Trophoblast cell (in vitro differentiated cells and primary cell): ENCODE results near the gene KRT86.
A peak's percentile ranks its signal among the peaks of the same experiment; 100 is the strongest.
"Not testable (repeated sequence)": the region's sequence is repeated elsewhere in the genome, so short reads cannot be mapped to it uniquely, and the experiment has no call there.

Experiments
- DNase-seq, 2 donors: peaks; one replicate each; pipeline ENCODE4 v3.0.0-alpha.2; 2016
- H2AFZ ChIP-seq: 2 replicates; pipeline ENCODE4 v1.6.1; 2013; ENCODE audit warnings: low read length, moderate library complexity, mild to moderate bottlenecking; ENCODE audit not compliant: insufficient read depth, poor library complexity
- H2AK5ac ChIP-seq: 2 replicates; pipeline ENCODE4 v1.6.1; 2013; ENCODE audit warnings: mild to moderate bottlenecking, low read length
- H2BK120ac ChIP-seq: 2 replicates; pipeline ENCODE4 v1.6.1; 2013; ENCODE audit warnings: low read length, mild to moderate bottlenecking, moderate library complexity; ENCODE audit not compliant: insufficient read depth, poor library complexity
- H2BK12ac ChIP-seq: 2 replicates; pipeline ENCODE4 v1.6.1; 2013; ENCODE audit warnings: mild to moderate bottlenecking, low read length, moderate library complexity
- H2BK5ac ChIP-seq: 2 replicates; pipeline ENCODE4 v1.6.1; 2013; ENCODE audit warnings: low read length, low read depth, moderate library complexity, mild to moderate bottlenecking; ENCODE audit not compliant: poor library complexity
- H3K14ac ChIP-seq: 2 replicates; pipeline ENCODE4 v1.6.1; 2013; ENCODE audit warnings: mild to moderate bottlenecking, low read length
- H3K18ac ChIP-seq: 2 replicates; pipeline ENCODE4 v1.6.1; 2013; ENCODE audit warnings: mild to moderate bottlenecking, low read length
- H3K23ac ChIP-seq: 2 replicates; pipeline ENCODE4 v1.6.1; 2013; ENCODE audit warnings: low read length
- H3K27ac ChIP-seq: 2 replicates; pipeline ENCODE4 v1.5.1; 2013; ENCODE audit warnings: low read depth, mild to moderate bottlenecking, inconsistent platforms, low read length, moderate library complexity
- H3K27me3 ChIP-seq: 2 replicates; pipeline ENCODE4 v1.6.1; 2013; ENCODE audit warnings: inconsistent platforms, mild to moderate bottlenecking, low read length, moderate library complexity; ENCODE audit not compliant: insufficient read depth
- H3K36me3 ChIP-seq, 2 experiments: 1 replicate in 1 of 2; 2 replicates in 1 of 2; pipeline ENCODE4 v1.6.1; 2013; ENCODE audit warnings: low read length in 2 of 2, mild to moderate bottlenecking in 2 of 2, moderate library complexity in 1 of 2; ENCODE audit not compliant: insufficient read depth in 2 of 2, control insufficient read depth in 1 of 2
- H3K4ac ChIP-seq: 2 replicates; pipeline ENCODE4 v1.6.1; 2013; ENCODE audit warnings: low read depth, mild to moderate bottlenecking, low read length, moderate library complexity
- H3K4me1 ChIP-seq, 2 experiments: 1 replicate in 1 of 2; 2 replicates in 1 of 2; pipeline ENCODE4 v1.6.1; 2013; ENCODE audit warnings: low read length in 2 of 2, mild to moderate bottlenecking in 2 of 2, moderate library complexity in 1 of 2; ENCODE audit not compliant: insufficient read depth in 2 of 2, control insufficient read depth in 1 of 2
- H3K4me2 ChIP-seq: 2 replicates; pipeline ENCODE4 v1.6.1; 2013; ENCODE audit warnings: inconsistent platforms, mild to moderate bottlenecking, low read length, moderate library complexity
- H3K4me3 ChIP-seq: 2 replicates; pipeline ENCODE4 v1.5.1; 2013; ENCODE audit warnings: mild to moderate bottlenecking, low read depth, low read length, inconsistent platforms
- H3K79me1 ChIP-seq: one replicate; pipeline ENCODE4 v1.6.1; 2013; ENCODE audit warnings: low read length
- H3K79me2 ChIP-seq: 2 replicates; pipeline ENCODE4 v1.6.1; 2013; ENCODE audit warnings: low read length, mild to moderate bottlenecking; ENCODE audit not compliant: control insufficient read depth, insufficient read depth, poor library complexity
- H3K9ac ChIP-seq: 2 replicates; pipeline ENCODE4 v1.6.1; 2013; ENCODE audit warnings: mild to moderate bottlenecking, low read length
- H3K9me3 ChIP-seq: 2 replicates; pipeline ENCODE4 v1.6.1; 2013; ENCODE audit warnings: low read depth, mild to moderate bottlenecking, control low read depth, inconsistent platforms, low read length; ENCODE audit not compliant: insufficient read depth
- H4K12ac ChIP-seq: 2 replicates; pipeline ENCODE4 v1.6.1; 2013; ENCODE audit warnings: low read depth, mild to moderate bottlenecking, low read length, moderate library complexity
- H4K8ac ChIP-seq: 2 replicates; pipeline ENCODE4 v1.6.1; 2013; ENCODE audit warnings: low read depth, mild to moderate bottlenecking, low read length, moderate library complexity
- H4K91ac ChIP-seq: one replicate; pipeline ENCODE4 v1.6.1; 2013; ENCODE audit warnings: low read depth, mild to moderate bottlenecking, low read length, moderate library complexity
- WGBS: extraction: QIAGEN DNeasy Blood & Tissue Kit; methylation state at CpG from one replicate; pipeline ENCODE4 v1.1.7; 2013; ENCODE audit warnings: missing lambda C conversion rate; ENCODE audit not compliant: insufficient read length, insufficient coverage; ENCODE audit errors: extremely low coverage; 5-methylcytosine and 5-hydroxymethylcytosine counted together

Gene KRT86

DNA sequence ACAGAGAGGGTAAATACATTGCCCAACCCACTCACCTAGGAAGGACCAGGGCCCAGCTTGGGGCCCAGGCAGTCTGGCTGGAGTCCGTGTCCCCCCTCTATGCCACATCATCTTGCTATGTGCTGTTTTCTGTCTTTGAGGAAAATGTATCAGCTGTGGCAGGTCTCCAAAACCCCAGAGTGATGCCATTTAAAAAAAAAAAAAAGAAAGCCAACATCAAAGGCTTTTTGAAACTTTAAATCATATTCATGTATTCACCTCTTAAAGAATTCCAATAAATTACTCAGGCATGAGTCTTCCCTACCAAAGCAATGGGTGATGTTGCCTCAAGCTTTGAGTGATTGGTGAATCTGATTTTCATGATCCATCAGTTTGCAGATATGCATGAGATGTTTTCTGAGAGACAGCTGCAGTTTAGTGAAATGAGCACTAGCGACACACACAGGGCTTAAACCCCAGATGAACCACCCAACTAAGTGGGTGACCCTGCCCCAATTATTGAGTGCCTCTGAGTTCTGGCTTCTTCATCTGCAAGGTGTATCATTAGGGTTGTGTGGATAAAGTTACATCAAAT, 10.8 kb downstream of the KRT86 start:
- Histone ChIP-seq H3K9ac (no peak overlapping the region), H3K27me3 (no peaks in the 10 kb centered on the region), H4K8ac (no peak overlapping the region), H3K14ac (no peak overlapping the region), H3K79me1 (peaks cover 4% of the 10 kb centered on the region), H3K4me3 (no peak overlapping the region), H2BK5ac (no peak overlapping the region), H2BK120ac (no peak overlapping the region), H4K12ac (no peak overlapping the region), H3K4me2 (no peak overlapping the region), H3K9me3 (peaks cover 2% of the 10 kb centered on the region), H2AFZ (no peak overlapping the region), H3K4me1 (peaks cover 12 to 16% of the 10 kb centered on the region in 2 experiments), H4K91ac (no peak overlapping the region), H3K23ac (no peak overlapping the region), H2AK5ac (no peak overlapping the region), H3K79me2 (no peaks in the 10 kb centered on the region), H2BK12ac (no peak overlapping the region), H3K4ac (no peak overlapping the region), H3K18ac (no peak overlapping the region), H3K36me3 (no peaks in the 10 kb centered on the region), H3K27ac (no peak overlapping the region)
- no peak for DNase-seq
- WGBS, result no CpG with 5 or more reads among the region's 2 CpGs

DNA sequence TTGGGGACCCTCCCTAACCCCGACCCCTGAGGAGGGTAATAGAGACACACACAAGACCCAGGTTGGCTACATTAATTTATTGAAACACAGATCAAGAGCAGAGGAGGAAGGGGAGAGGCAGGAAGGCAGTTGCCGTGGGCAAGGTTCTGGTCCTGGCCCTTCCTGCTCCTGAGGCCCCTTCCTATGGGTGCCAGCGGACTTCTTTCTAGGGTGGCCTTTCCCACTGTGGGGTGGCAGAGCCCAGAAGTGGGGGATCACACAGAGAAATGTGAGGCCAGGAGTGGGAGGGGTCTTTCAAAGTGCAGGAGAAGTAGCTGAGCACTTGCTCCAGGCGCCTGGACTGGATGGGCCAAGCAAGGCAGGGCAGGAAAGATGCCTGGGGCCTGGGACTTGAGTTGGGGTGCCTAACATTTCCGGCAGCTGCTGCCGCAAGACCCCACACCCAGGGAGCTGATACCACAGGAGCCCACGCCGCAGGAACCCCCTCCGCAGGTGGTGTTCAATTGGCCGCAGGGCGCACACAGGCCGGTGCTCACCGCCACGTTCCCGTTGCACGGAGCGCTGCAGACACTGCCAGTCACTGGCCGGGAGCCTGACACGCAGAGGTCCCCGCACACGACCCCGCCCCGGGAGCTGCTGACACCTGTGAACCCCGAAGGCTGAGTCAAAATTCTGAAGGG, 11.5 kb downstream of the KRT86 start:
- no peak overlapping the region for H2BK120ac ChIP-seq
- H3K36me3 ChIP-seq, result no peaks in the 10 kb centered on the region
- H2BK12ac ChIP-seq, result no peak overlapping the region
- no peak overlapping the region for H4K8ac ChIP-seq
- H3K27me3 ChIP-seq, result no peaks in the 10 kb centered on the region
- H3K4me3 ChIP-seq, result no peak overlapping the region
- no peak overlapping the region for H3K14ac ChIP-seq
- no peak overlapping the region for H4K91ac ChIP-seq
- no peak overlapping the region for H3K23ac ChIP-seq
- H3K9ac ChIP-seq, result no peak overlapping the region
- H4K12ac ChIP-seq, result no peak overlapping the region
- no peak overlapping the region for H3K27ac ChIP-seq
- H3K79me2 ChIP-seq, result no peaks in the 10 kb centered on the region
- no peak overlapping the region for H3K18ac ChIP-seq
- H3K9me3 ChIP-seq, result peaks cover 2% of the 10 kb centered on the region
- no peak overlapping the region for H2AFZ ChIP-seq
- H3K4me1 ChIP-seq, result peaks cover 5 to 9% of the 10 kb centered on the region in 2 experiments
- no CpG with 5 or more reads among the region's 24 CpGs for WGBS
- no peak overlapping the region for H3K4me2 ChIP-seq
- no peak overlapping the region for H2BK5ac ChIP-seq
- no peak overlapping the region for H2AK5ac ChIP-seq
- H3K79me1 ChIP-seq, result peaks cover 4% of the 10 kb centered on the region
- no peak for DNase-seq
- no peak overlapping the region for H3K4ac ChIP-seq

DNA sequence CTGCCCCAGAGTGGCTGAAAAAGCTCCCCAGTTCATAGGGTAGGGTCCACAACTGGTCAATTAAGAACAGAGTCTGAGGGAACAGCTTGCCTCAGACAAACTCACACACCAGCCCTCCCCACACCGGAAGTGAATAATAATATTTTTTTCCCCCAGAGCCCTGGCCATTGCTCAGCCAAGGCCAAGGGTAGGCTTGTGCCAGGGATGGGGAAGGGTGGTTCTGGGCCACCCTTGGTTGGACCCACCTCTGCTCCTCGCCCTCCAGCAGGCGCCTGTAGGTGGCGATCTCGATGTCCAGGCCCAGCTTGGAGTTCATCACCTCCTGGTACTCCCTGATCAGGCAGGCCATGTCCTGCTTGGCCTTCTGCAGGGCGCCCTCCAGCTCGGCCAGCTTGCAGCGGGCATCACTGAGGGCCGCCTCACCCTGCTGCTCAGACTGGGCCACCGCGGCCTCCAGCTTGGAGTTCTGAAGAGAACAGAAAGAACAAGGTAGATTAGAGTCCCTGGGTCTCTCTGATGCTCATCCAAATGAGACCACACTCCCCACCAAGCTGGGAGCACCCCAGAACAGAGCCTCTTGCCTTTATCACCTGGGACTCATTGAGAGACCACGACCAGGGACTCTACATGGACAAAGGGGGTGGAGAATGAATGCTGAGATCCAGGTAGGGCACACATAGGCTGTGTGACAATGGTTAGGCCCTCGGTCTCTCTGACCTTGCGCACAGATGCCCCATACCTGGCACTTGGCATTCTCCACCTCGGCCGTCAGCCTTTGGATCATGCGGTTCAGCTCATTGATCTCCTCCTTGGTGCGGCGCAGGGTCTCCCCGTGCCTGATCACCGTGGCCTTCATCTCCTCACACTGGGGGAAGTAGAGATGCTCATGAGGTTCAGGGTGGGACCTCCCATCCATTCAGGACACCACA, 12.7 kb downstream of the KRT86 start:
- H2AFZ ChIP-seq, H3K36me3 ChIP-seq, H3K79me1 ChIP-seq, H2BK5ac ChIP-seq, H3K23ac ChIP-seq, H3K4me2 ChIP-seq, H3K27ac ChIP-seq, H4K12ac ChIP-seq, H3K79me2 ChIP-seq, H3K9me3 ChIP-seq, H3K27me3 ChIP-seq, H3K4ac ChIP-seq, H3K4me3 ChIP-seq, H3K18ac ChIP-seq, H4K8ac ChIP-seq, H3K9ac ChIP-seq, H3K4me1 ChIP-seq, H4K91ac ChIP-seq, H3K14ac ChIP-seq, H2AK5ac ChIP-seq, H2BK120ac ChIP-seq, DNase-seq, H2BK12ac ChIP-seq: not testable (repeated sequence)
- WGBS, result no CpG with 5 or more reads among the region's 21 CpGs

DNA sequence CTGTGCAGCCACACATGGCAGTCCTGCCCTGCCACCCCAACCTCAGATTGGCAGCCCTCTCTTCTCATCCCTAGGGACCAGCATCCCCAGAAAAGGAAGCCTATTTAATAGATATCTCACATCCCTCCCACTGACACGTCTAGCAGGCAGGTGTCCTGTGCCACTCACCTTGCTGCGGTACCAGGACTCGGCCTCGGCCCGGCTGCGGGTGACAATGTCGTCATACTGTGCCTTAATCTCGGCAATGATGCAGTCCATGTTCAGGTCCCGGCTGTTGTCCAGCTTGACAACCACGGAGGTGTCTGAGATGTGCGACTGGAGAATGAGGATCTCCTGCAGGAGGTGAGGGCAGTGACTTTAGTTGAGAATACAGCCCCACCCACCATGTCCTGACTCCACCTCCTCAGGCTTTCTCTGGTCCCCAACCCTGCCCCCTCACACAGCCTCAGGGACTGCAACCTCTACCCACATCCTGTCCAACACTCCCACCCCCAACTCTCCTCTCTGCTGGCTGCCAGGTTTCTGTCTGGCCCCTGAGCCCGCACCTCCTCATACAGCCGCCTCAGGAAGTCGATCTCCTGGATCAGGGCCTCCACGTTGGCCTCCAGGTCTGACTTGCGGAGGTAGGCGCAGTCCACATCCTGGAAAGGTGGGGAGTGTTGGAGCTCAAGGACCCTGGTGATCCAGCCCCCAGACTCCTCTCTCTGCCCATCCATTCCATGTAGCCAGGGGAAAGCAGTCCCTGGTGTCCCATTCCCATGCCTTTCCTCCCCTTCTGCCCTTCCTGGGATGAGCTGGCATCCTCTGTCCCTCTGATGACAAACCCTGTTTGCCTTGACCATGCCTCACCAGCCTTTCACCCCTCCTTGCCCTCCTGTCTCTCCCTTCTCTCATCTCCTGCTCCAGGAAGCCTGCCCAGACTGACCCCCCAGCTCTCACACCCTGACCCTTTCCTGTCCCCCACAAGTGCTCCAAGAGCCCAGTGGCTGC, 13.7 kb downstream of the KRT86 start:
- not testable (repeated sequence) for H3K36me3 ChIP-seq, H4K12ac ChIP-seq, H3K27me3 ChIP-seq, H2BK5ac ChIP-seq, H3K79me2 ChIP-seq, H3K14ac ChIP-seq, H3K18ac ChIP-seq, H3K9me3 ChIP-seq, H3K4ac ChIP-seq, H2AK5ac ChIP-seq, H2AFZ ChIP-seq, H4K8ac ChIP-seq, H3K4me2 ChIP-seq, H2BK12ac ChIP-seq, H3K4me3 ChIP-seq, H3K27ac ChIP-seq, H2BK120ac ChIP-seq, H3K79me1 ChIP-seq, H3K23ac ChIP-seq, H4K91ac ChIP-seq, H3K9ac ChIP-seq, H3K4me1 ChIP-seq
- peak; percentile 72 to 81 for DNase-seq
- no CpG with 5 or more reads among the region's 17 CpGs for WGBS
